Activated CD8-positive, alpha-beta T cell treated with anti-CD3 and anti-CD28 coated beads for 36 hours (primary cell): ENCODE data around the gene ANAPC4. TPM values are rescaled to one million over a fixed set of nuclear protein-coding genes. Genes with fewer than 3 reads are reported as not detected.

Experiments used
- ATAC-seq: fragments of 200-7000 bp; cut with Tn5 transposase; one replicate; pipeline ENCODE4 v1.10.0; 2021; ENCODE audit warnings: mild to moderate bottlenecking, moderate library complexity
- CTCF ChIA-PET: fragments of 350-600 bp; sonication (Branson Sonifier 250); formaldehyde crosslinking; loops from one replicate; lab custom pipeline; 2021; ENCODE audit warnings: antibody characterized with exemption; lab: Charles Lee
- POLR2A ChIA-PET: fragments of 350-600 bp; sonication (Branson Sonifier 250); formaldehyde crosslinking; loops from one replicate; lab custom pipeline; 2021; ENCODE audit warnings: antibody characterized with exemption; lab: Charles Lee
- DNase-seq: peaks from one replicate; pipeline ENCODE4 v3.0.0-alpha.2; 2020
- H3K27ac Mint-ChIP-seq: one replicate; pipeline ENCODE4 v1.8.0; 2021; ENCODE audit warnings: mild to moderate bottlenecking, mixed read lengths
- H3K27me3 Mint-ChIP-seq: one replicate; pipeline ENCODE4 v1.8.0; 2021; ENCODE audit warnings: mixed read lengths
- H3K36me3 Mint-ChIP-seq: one replicate; pipeline ENCODE4 v1.8.0; 2021; ENCODE audit warnings: low read depth, mixed read lengths
- H3K4me1 Mint-ChIP-seq: one replicate; pipeline ENCODE4 v1.8.0; 2021; ENCODE audit warnings: low read depth, mixed read lengths
- H3K4me3 Mint-ChIP-seq: one replicate; pipeline ENCODE4 v1.8.0; 2021; ENCODE audit warnings: mild to moderate bottlenecking, moderate library complexity, mixed read lengths
- H3K9me3 Mint-ChIP-seq: one replicate; pipeline ENCODE4 v1.8.0; 2021; ENCODE audit warnings: mixed read lengths
- CTCF ChIP-seq: fragments of 200-600 bp; IDR thresholded peaks from one replicate; pipeline ENCODE4 v1.8.0; 2022; ENCODE audit warnings: antibody characterized with exemption, mild to moderate bottlenecking
- intact Hi-C: fragments of 100-400 bp; cut with micrococcal nuclease; formaldehyde crosslinking; loops from one replicate; pipeline ENCODE4 v1.10.0; 2022
- total RNA-seq, 2 experiments: library from RNA; stranded (reverse); gene quantifications; one replicate each; pipeline ENCODE4 v1.2.3, GENCODE V29; 2021

The ANAPC4 gene
- total RNA-seq, 2 experiments from 2014 or later: 29.2 to 31.4 TPM

DNA sequence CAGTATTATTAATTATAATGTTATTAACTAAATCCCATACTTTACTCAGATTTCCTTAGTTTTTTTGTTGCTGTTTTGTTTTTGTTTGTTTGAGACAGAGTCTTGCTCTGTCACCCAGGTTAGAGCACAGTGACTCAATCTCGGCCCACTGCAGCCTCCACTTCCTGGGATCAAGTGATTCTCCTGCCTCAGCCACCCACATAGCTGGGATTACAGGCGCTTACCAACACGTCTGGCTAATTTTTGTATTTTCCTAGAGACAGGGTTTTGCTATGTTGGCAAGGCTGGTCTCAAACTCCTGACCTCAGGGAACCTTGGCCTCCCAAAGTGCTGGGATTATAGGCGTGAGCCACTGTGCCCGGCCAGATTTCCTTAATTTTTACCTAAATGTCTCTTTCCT is 72.2 kb downstream of the ANAPC4 start:
- H3K4me1 Mint-ChIP-seq: peaks cover 6% of the 10 kb centered on the region
- CTCF ChIA-PET: interaction anchor here (1.3 kb wide), 1 partner anchor 10 kb away, joined by 8 read pairs; no protein-coding TSS in a partner anchor
- no peaks in the 10 kb centered on the region for H3K27me3 Mint-ChIP-seq
- DNase-seq (no peak), ATAC-seq (no peak)
- H3K27ac Mint-ChIP-seq: no peak overlapping the region
- no peaks in the 10 kb centered on the region for H3K9me3 Mint-ChIP-seq
- H3K4me3 Mint-ChIP-seq: no peak overlapping the region
- intact Hi-C loops: loop anchor here (10.0 kb wide), 1 partner anchor 336 kb away; no protein-coding TSS in a partner anchor
- TF ChIP-seq CTCF: no peak
- POLR2A ChIA-PET: no interaction called here
- no peaks in the 10 kb centered on the region for H3K36me3 Mint-ChIP-seq

GRCh38 chr4:25449688-25450087 is 72.6 kb downstream of the ANAPC4 start:
- H3K9me3 Mint-ChIP-seq: no peaks in the 10 kb centered on the region
- intact Hi-C loops: loop anchor here (10.0 kb wide), 1 partner anchor 335 kb away; no protein-coding TSS in a partner anchor
- no peaks in the 10 kb centered on the region for H3K36me3 Mint-ChIP-seq
- no peaks in the 10 kb centered on the region for H3K27me3 Mint-ChIP-seq
- no peak overlapping the region for H3K4me3 Mint-ChIP-seq
- DNase-seq (peak; percentile 6), ATAC-seq (peak; percentile 30)
- no peak for TF ChIP-seq CTCF
- ChIA-PET POLR2A (no interaction called here), CTCF (no interaction called here)
- peaks cover 6% of the 10 kb centered on the region for H3K4me1 Mint-ChIP-seq
- no peak overlapping the region for H3K27ac Mint-ChIP-seq

GRCh38 chr4:25450491-25450901 is 73.4 kb downstream of the ANAPC4 start:
- Mint-ChIP-seq H3K27me3 (no peaks in the 10 kb centered on the region), H3K4me1 (peaks cover 6% of the 10 kb centered on the region), H3K36me3 (no peaks in the 10 kb centered on the region), H3K27ac (no peak overlapping the region), H3K4me3 (no peak overlapping the region), H3K9me3 (no peaks in the 10 kb centered on the region)
- intact Hi-C loops: no loop called here
- TF ChIP-seq CTCF: no peak
- DNase-seq (no peak), ATAC-seq (no peak)
- CTCF ChIA-PET: no interaction called here
- POLR2A ChIA-PET: no interaction called here

- intact Hi-C loops: no loop called here
- ATAC-seq (no peak), DNase-seq (no peak)
- Mint-ChIP-seq H3K27me3 (no peaks in the 10 kb centered on the region), H3K36me3 (no peaks in the 10 kb centered on the region), H3K9me3 (no peaks in the 10 kb centered on the region), H3K4me1 (peaks cover 6% of the 10 kb centered on the region), H3K4me3 (no peak overlapping the region), H3K27ac (no peak overlapping the region)
- TF ChIP-seq CTCF: peak; percentile 16
- ChIA-PET POLR2A (no interaction called here), CTCF (no interaction called here)
These were observed 74.6 kb downstream of the ANAPC4 start for GRCh38 chr4:25451676-25452075.

- CTCF ChIA-PET: no interaction called here
- intact Hi-C loops: no loop called here
These were observed 75.0 kb downstream of the ANAPC4 start for GRCh38 chr4:25452081-25452480.

More at GRCh38 chr4:25452081-25452480, 75.0 kb downstream of the ANAPC4 start:
- TF ChIP-seq CTCF: no peak
- Mint-ChIP-seq H3K27ac (no peak overlapping the region), H3K4me3 (no peak overlapping the region), H3K36me3 (no peaks in the 10 kb centered on the region), H3K4me1 (peaks cover 6% of the 10 kb centered on the region), H3K27me3 (no peaks in the 10 kb centered on the region), H3K9me3 (no peaks in the 10 kb centered on the region)
- DNase-seq (no peak), ATAC-seq (no peak)
- POLR2A ChIA-PET: no interaction called here
